H1 (cell line): ENCODE results near the gene MT1F. TPM values are rescaled to one million over a fixed set of nuclear protein-coding genes. Genes with fewer than 3 reads are reported as not detected.

Experiments
- CTCF ChIA-PET: fragments of 300-600 bp; sonication (Branson Sonifier 250); formaldehyde crosslinking; loops from one replicate; lab custom pipeline; 2021; ENCODE audit not compliant: partially characterized antibody; lab: Charles Lee
- POLR2A ChIA-PET: fragments of 300-600 bp; sonication (Branson Sonifier 250); formaldehyde crosslinking; loops from one replicate; lab custom pipeline; 2021; ENCODE audit warnings: inconsistent platforms; ENCODE audit not compliant: partially characterized antibody; lab: Charles Lee
- DNase-seq, 2 experiments: peaks; one replicate each; pipeline versions ENCODE4 v3.0.0 to v3.0.0-alpha.2; 2010 to 2022; ENCODE audit warnings: low spot score in 2 of 2, low read depth in 1 of 2, mixed read lengths in 1 of 2
- FAIRE-seq: peaks from 2 replicates; lab custom pipeline; 2011; peaks lifted over from hg19 to GRCh38; lab: Jason Lieb, UNC
- H2AFZ ChIP-seq: 2 replicates; pipeline ENCODE4 v1.8.1; 2012; ENCODE audit warnings: low read length, inconsistent platforms
- H2AK5ac ChIP-seq: 2 replicates; pipeline ENCODE4 v1.6.1; 2013; ENCODE audit warnings: low read depth, low read length
- H2BK120ac ChIP-seq: replicated peaks from 2 replicates; pipeline ENCODE3; 2013; ENCODE audit warnings: low read depth, low read length, inconsistent platforms
- H2BK12ac ChIP-seq: 2 replicates; pipeline ENCODE4 v1.6.1; 2013; ENCODE audit warnings: low read depth, low read length
- H2BK15ac ChIP-seq: 2 replicates; pipeline ENCODE4 v1.6.1; 2013; ENCODE audit warnings: low read length
- H2BK20ac ChIP-seq: 2 replicates; pipeline ENCODE4 v1.6.1; 2013; ENCODE audit warnings: low read length
- H2BK5ac ChIP-seq: 2 replicates; pipeline ENCODE4 v1.6.1; 2013; ENCODE audit warnings: low read depth, low read length
- H3K14ac ChIP-seq: 2 replicates; pipeline ENCODE4 v1.6.1; 2013; ENCODE audit warnings: inconsistent platforms; ENCODE audit not compliant: insufficient read length
- H3K18ac ChIP-seq: 2 replicates; pipeline ENCODE4 v1.6.1; 2013; ENCODE audit warnings: low read length; ENCODE audit errors: extremely low read depth
- H3K23ac ChIP-seq: 2 replicates; pipeline ENCODE4 v1.6.1; 2013; ENCODE audit warnings: inconsistent platforms; ENCODE audit not compliant: insufficient read length
- H3K23me2 ChIP-seq: 2 replicates; pipeline ENCODE4 v1.6.1; 2013; ENCODE audit warnings: low read depth, low read length
- H3K27ac ChIP-seq: 2 replicates; pipeline ENCODE4 v1.6.1; 2011; ENCODE audit warnings: low read depth, low read length, inconsistent platforms
- H3K27me3 ChIP-seq, 4 experiments: replicated peaks in 1 of 4; 1 replicate in 1 of 4; 2 replicates in 3 of 4; pipeline versions ENCODE4 v1.6.1 to v1.8.1; 2011 to 2013; ENCODE audit warnings: low read length in 3 of 4, mild to moderate bottlenecking in 3 of 4, inconsistent platforms in 2 of 4, mixed read lengths in 2 of 4, moderate library complexity in 1 of 4; ENCODE audit not compliant: control insufficient read depth in 3 of 4, insufficient read depth in 3 of 4; ENCODE audit errors: extremely low read depth in 1 of 4
- H3K36me3 ChIP-seq, 4 experiments: 2 replicates each; pipeline versions ENCODE4 v1.6.1 to v1.8.1; 2011 to 2013; ENCODE audit warnings: mild to moderate bottlenecking in 4 of 4, low read length in 3 of 4, moderate library complexity in 2 of 4, control low read depth in 1 of 4, inconsistent platforms in 1 of 4; ENCODE audit not compliant: insufficient read depth in 4 of 4, control insufficient read depth in 2 of 4
- H3K4ac ChIP-seq: replicated peaks from 2 replicates; pipeline ENCODE3; 2013; ENCODE audit warnings: low read length, low read depth, mixed read lengths, inconsistent platforms; ENCODE audit not compliant: insufficient read length
- H3K4me1 ChIP-seq, 4 experiments: replicated peaks in 1 of 4; 1 replicate in 1 of 4; 2 replicates in 3 of 4; pipeline versions ENCODE4 v1.6.1 to v1.8.1; 2011 to 2013; ENCODE audit warnings: low read length in 3 of 4, inconsistent platforms in 2 of 4, mixed read lengths in 1 of 4; ENCODE audit not compliant: insufficient read depth in 4 of 4, control insufficient read depth in 3 of 4
- H3K4me2 ChIP-seq, 2 experiments: 2 replicates each; pipeline versions ENCODE4 v1.6.1 to v1.8.1; 2011 to 2013; ENCODE audit warnings: low read depth in 2 of 2, low read length in 2 of 2, control low read depth in 1 of 2, inconsistent platforms in 1 of 2, mild to moderate bottlenecking in 1 of 2; ENCODE audit not compliant: insufficient read depth in 1 of 2
- H3K4me3 ChIP-seq, 4 experiments: fragments of 200-600, 300-600 bp in 1 of 4; sonication (generic), shearing (Covaris generic), sonication (Bioruptor Twin) in 1 of 4; 2 replicates each; pipeline versions ENCODE4 v1.5.1 to v1.8.1; 2011 to 2016; ENCODE audit warnings: low read length in 4 of 4, low read depth in 3 of 4, control low read depth in 2 of 4, inconsistent platforms in 2 of 4, mild to moderate bottlenecking in 2 of 4, mixed read lengths in 1 of 4, moderate library complexity in 1 of 4; ENCODE audit not compliant: insufficient read depth in 2 of 4; ENCODE audit errors: extremely low read depth in 1 of 4
- H3K56ac ChIP-seq: replicated peaks from 2 replicates; pipeline ENCODE3; 2013; ENCODE audit warnings: low read depth, mild to moderate bottlenecking, mixed read lengths, low read length, inconsistent platforms; ENCODE audit not compliant: insufficient read length
- H3K79me1 ChIP-seq: 2 replicates; pipeline ENCODE4 v1.6.1; 2013; ENCODE audit warnings: low read depth, low read length, control low read depth
- H3K79me2 ChIP-seq, 2 experiments: 2 replicates each; pipeline versions ENCODE4 v1.6.1 to v1.8.1; 2012 to 2013; ENCODE audit warnings: low read length in 2 of 2, mild to moderate bottlenecking in 2 of 2, inconsistent platforms in 1 of 2; ENCODE audit not compliant: insufficient read depth in 2 of 2, control insufficient read depth in 1 of 2
- H3K9ac ChIP-seq, 4 experiments: replicated peaks in 1 of 4; 1 replicate in 1 of 4; 2 replicates in 3 of 4; pipeline versions ENCODE4 v1.6.1 to v1.8.1; 2011 to 2013; ENCODE audit warnings: low read depth in 3 of 4, low read length in 3 of 4, control low read depth in 2 of 4, mild to moderate bottlenecking in 2 of 4, moderate library complexity in 2 of 4, inconsistent platforms in 1 of 4; ENCODE audit errors: extremely low read depth in 1 of 4
- H3K9me3 ChIP-seq, 2 experiments: 2 replicates each; pipeline versions ENCODE4 v1.6.1 to v1.8.1; 2012 to 2013; ENCODE audit warnings: mild to moderate bottlenecking in 2 of 2, moderate library complexity in 2 of 2, control low read depth in 1 of 2, inconsistent platforms in 1 of 2, low read depth in 1 of 2, low read length in 1 of 2, mixed read lengths in 1 of 2; ENCODE audit not compliant: insufficient read depth in 2 of 2
- H4K20me1 ChIP-seq, 2 experiments: replicated peaks in 1 of 2; 2 replicates each; pipeline versions ENCODE3 to v1.8.1; 2011 to 2013; ENCODE audit warnings: inconsistent platforms in 2 of 2, low read length in 2 of 2, mild to moderate bottlenecking in 1 of 2; ENCODE audit not compliant: insufficient read depth in 2 of 2, control insufficient read depth in 1 of 2
- H4K5ac ChIP-seq: 2 replicates; pipeline ENCODE4 v1.6.1; 2013; ENCODE audit warnings: low read length, low read depth, mixed read lengths, inconsistent platforms; ENCODE audit not compliant: insufficient read length
- H4K8ac ChIP-seq: 2 replicates; pipeline ENCODE4 v1.8.0; 2013; ENCODE audit warnings: mild to moderate bottlenecking, moderate library complexity, low read length, inconsistent platforms; ENCODE audit not compliant: insufficient read depth; ENCODE audit errors: extremely low read depth
- H4K91ac ChIP-seq: replicated peaks from 2 replicates; pipeline ENCODE3; 2013; ENCODE audit warnings: low read length, mixed read lengths, inconsistent platforms; ENCODE audit not compliant: insufficient read length
- ATF3 ChIP-seq: IDR thresholded peaks from 2 replicates; pipeline ENCODE4 v1.6.1; 2011; ENCODE audit warnings: low read depth, mild to moderate bottlenecking, low read length; ENCODE audit not compliant: insufficient read depth
- CBX5 ChIP-seq: fragments of 300-800, 300-1000 bp; sonication (generic); IDR thresholded peaks from 2 replicates; pipeline ENCODE4 v1.7.1; 2016; ENCODE audit warnings: antibody characterized with exemption, low read length, low read depth
- CEBPB ChIP-seq: IDR thresholded peaks from 2 replicates; pipeline ENCODE4 v1.6.1; 2012; ENCODE audit warnings: low read depth, low read length
- CHD2 ChIP-seq: IDR thresholded peaks from 2 replicates; pipeline ENCODE4 v1.6.1; 2012; ENCODE audit warnings: low read length, improper control_type of control experiment
- EGR1 ChIP-seq: IDR thresholded peaks from 2 replicates; pipeline ENCODE4 v1.6.1; 2011; ENCODE audit warnings: low read depth, low read length, borderline replicate concordance
- FOSL1 ChIP-seq: IDR thresholded peaks from 2 replicates; pipeline ENCODE4 v1.6.1; 2011; ENCODE audit warnings: mild to moderate bottlenecking, low read depth, low read length, moderate library complexity; ENCODE audit not compliant: insufficient read depth
- HDAC6 ChIP-seq: IDR thresholded peaks from one replicate; pipeline ENCODE4 v1.7.1; 2012; ENCODE audit warnings: low read depth, mild to moderate bottlenecking, inconsistent platforms, low read length, moderate library complexity
- POLR2AphosphoS5 ChIP-seq: IDR thresholded peaks from 2 replicates; pipeline ENCODE4 v1.6.1; 2011; ENCODE audit warnings: low read depth, low read length
- RFX5 ChIP-seq: IDR thresholded peaks from 2 replicates; pipeline ENCODE4 v1.6.1; 2011; ENCODE audit warnings: low read depth, low read length, improper control_type of control experiment, borderline replicate concordance
- RNF2 ChIP-seq: fragments of 200-900, 300-1000 bp; sonication (generic); IDR thresholded peaks from 2 replicates; pipeline ENCODE4 v1.7.1; 2016; ENCODE audit warnings: borderline replicate concordance, low read depth, mild to moderate bottlenecking, antibody characterized with exemption, low read length; ENCODE audit not compliant: poor library complexity, severe bottlenecking; ENCODE audit errors: missing control alignments
- RXRA ChIP-seq: IDR thresholded peaks from 2 replicates; pipeline ENCODE4 v1.6.1; 2011; ENCODE audit warnings: low read depth, mild to moderate bottlenecking, low read length, moderate library complexity; ENCODE audit not compliant: insufficient read depth
- TAF7 ChIP-seq: optimal IDR thresholded peaks from 2 replicates; pipeline ENCODE3; 2011; ENCODE audit warnings: low read depth, mild to moderate bottlenecking, inconsistent platforms, low read length, moderate library complexity, borderline replicate concordance
- WGBS, 2 experiments: shearing (Covaris generic) in 1 of 2; methylation state at CpG; one replicate each; pipeline versions ENCODE4 v1.1.6 to v1.1.7; 2013 to 2015; ENCODE audit warnings: low lambda C conversion rate in 2 of 2, mixed read lengths in 2 of 2, inconsistent platforms in 1 of 2, low coverage in 1 of 2, missing lambda C conversion rate in 1 of 2; ENCODE audit not compliant: insufficient replicate concordance in 2 of 2, insufficient coverage in 1 of 2, insufficient read length in 1 of 2; ENCODE audit errors: extremely low coverage in 1 of 2, missing lambda C conversion rate in 1 of 2; 5-methylcytosine and 5-hydroxymethylcytosine counted together
- polyA plus RNA-seq, 7 experiments: library from polyadenylated mRNA; depleted of rRNA in 3 of 7; stranded (reverse) in 5 of 7; unstranded in 2 of 7; fragments of >200 nt in 5 of 7; fragments of 200-250 nt in 2 of 7; gene quantifications; 1 replicate in 5 of 7; 2 replicates in 1 of 7; 4 replicates in 1 of 7; pipeline versions ENCODE4 v1.2.1 to v1.2.3, GENCODE V29; 2011 to 2013; ENCODE audit warnings: missing spikeins in 2 of 7, mixed read lengths in 2 of 7
- total RNA-seq: library from RNA; stranded (reverse); fragmentation: NEBNext Ultra II Directional; extraction: Animal tissue kit (Norgen Biotek cat#: 25700); gene quantifications from 2 replicates; pipeline ENCODE4 v1.2.1, GENCODE V29; 2021

MT1F gene
- total and polyA plus RNA-seq, 2 of the 8 experiments (the other 6 are each of a cell fraction or from before 2014, with no cell fraction given), result 5.9 to 20.8 TPM

- H3K27ac ChIP-seq, result no peak overlapping the region
- TF ChIP-seq POLR2AphosphoS5, result no peak
- TF ChIP-seq RXRA, result no peak
- TF ChIP-seq CEBPB, result no peak
- no peak for TF ChIP-seq HDAC6
- TF ChIP-seq CBX5, result no peak
- TF ChIP-seq EGR1, result no peak
- TF ChIP-seq FOSL1, result no peak
- TF ChIP-seq TAF7, result no peak
- no peak for TF ChIP-seq RNF2
- TF ChIP-seq CHD2, result no peak
- TF ChIP-seq RFX5, result no peak
- no peak for TF ChIP-seq ATF3
Observed at GRCh38 chr16:56611281-56611833, 46.4 kb upstream of the MT1F start.

More at GRCh38 chr16:56611281-56611833, 46.4 kb upstream of the MT1F start:
- H3K4me3 ChIP-seq, result no peak overlapping the region
- no peak overlapping the region for H2BK20ac ChIP-seq
- H2BK120ac ChIP-seq, result no peak overlapping the region
- no peak overlapping the region for H3K4ac ChIP-seq
- 84% methylated on average over 2 of the region's 2 CpGs; no CpG with 5 or more reads in 1 of the 2 experiments for WGBS, 2 experiments
- H3K23ac ChIP-seq, result no peak overlapping the region
- peaks cover 27 to 75% (median 67%) of the 10 kb centered on the region in 4 experiments for H3K27me3 ChIP-seq
- no peaks in the 10 kb centered on the region for H3K79me1 ChIP-seq
- H3K56ac ChIP-seq, result no peak overlapping the region
- H3K4me2 ChIP-seq, result no peak overlapping the region; a peak in 1 of 4 replicates
- H3K79me2 ChIP-seq, result no peaks in the 10 kb centered on the region
- H2AFZ ChIP-seq, result no peak overlapping the region
- peaks cover 7 to 21% (median 10%) of the 10 kb centered on the region in 4 experiments for H3K4me1 ChIP-seq
- H2BK15ac ChIP-seq, result 0 out of 2 replicates have a peak overlapping the region, but pooled peaks have one; percentile 9
- H2BK12ac ChIP-seq, result peak overlapping the region; percentile 63; the same call in 1 of the 2 replicates
- H3K14ac ChIP-seq, result no peak overlapping the region
- no peak overlapping the region for H3K18ac ChIP-seq
- no peaks in the 10 kb centered on the region for H3K36me3 ChIP-seq
- no peak overlapping the region for H2AK5ac ChIP-seq
- H4K8ac ChIP-seq, result peak overlapping the region; percentile 35; the same call in 1 of the 2 replicates
- no peaks in the 10 kb centered on the region for H3K9me3 ChIP-seq
- no peak for FAIRE-seq
- no peak overlapping the region for H4K91ac ChIP-seq
- no peak overlapping the region for H3K9ac ChIP-seq
- ChIA-PET CTCF (interaction anchor here (1.0 to 2.1 kb wide), 5 partner anchors 10 to 91 kb away, joined by 3 to 12 read pairs (median 3); no protein-coding TSS in a partner anchor), POLR2A (interaction anchor here (1.3 to 8.0 kb wide), 3 partner anchors 14 to 66 kb away, joined by 4 to 66 read pairs (median 5); partner anchors contain the start of gene MT1E)
- H4K5ac ChIP-seq, result no peak overlapping the region
- DNase-seq, result no peak
- peaks cover 0 to 2% of the 10 kb centered on the region in 2 experiments for H4K20me1 ChIP-seq
- H2BK5ac ChIP-seq, result no peak overlapping the region
- H3K23me2 ChIP-seq, result peaks cover 11% of the 10 kb centered on the region; the same call in 1 of the 2 replicates
